Activated CD4-positive, alpha-beta T cell treated with anti-CD3 and anti-CD28 coated beads, Interleukin-2, amount 10 ng/mL, durations not matched to agents 7 days and 5 days (primary cell): ENCODE results near the gene ZFYVE16. TPM values are rescaled to one million over a fixed set of nuclear protein-coding genes. Genes with fewer than 3 reads are reported as not detected.

Experiments
- CTCF ChIA-PET: fragments of 350-600 bp; sonication (Branson Sonifier 250); formaldehyde crosslinking; loops from one replicate; lab custom pipeline; 2021; ENCODE audit warnings: antibody characterized with exemption; lab: Charles Lee
- POLR2A ChIA-PET: fragments of 350-600 bp; sonication (Branson Sonifier 250); formaldehyde crosslinking; loops from one replicate; lab custom pipeline; 2021; ENCODE audit warnings: antibody characterized with exemption; lab: Charles Lee
- DNase-seq: peaks from one replicate; pipeline ENCODE4 v3.0.0-alpha.2; 2020
- H3K27ac Mint-ChIP-seq: one replicate; pipeline ENCODE4 v1.8.0; 2021; ENCODE audit warnings: mild to moderate bottlenecking, moderate library complexity, mixed read lengths
- H3K27me3 Mint-ChIP-seq: one replicate; pipeline ENCODE4 v1.8.0; 2021; ENCODE audit warnings: mixed read lengths
- H3K36me3 Mint-ChIP-seq: one replicate; pipeline ENCODE4 v1.8.0; 2021; ENCODE audit warnings: low read depth, mixed read lengths
- H3K4me1 Mint-ChIP-seq: one replicate; pipeline ENCODE4 v1.8.0; 2021; ENCODE audit warnings: mixed read lengths
- H3K4me3 Mint-ChIP-seq: one replicate; pipeline ENCODE4 v1.8.0; 2021; ENCODE audit warnings: mild to moderate bottlenecking, moderate library complexity, mixed read lengths
- H3K9me3 Mint-ChIP-seq: one replicate; pipeline ENCODE4 v1.8.0; 2021; ENCODE audit warnings: mixed read lengths
- total RNA-seq, 2 experiments: library from RNA; stranded (reverse); gene quantifications; one replicate each; pipeline ENCODE4 v1.2.3, GENCODE V29; 2021

The ZFYVE16 gene
- total RNA-seq, 2 experiments from 2014 or later, result 9.3 to 12.3 TPM

DNA sequence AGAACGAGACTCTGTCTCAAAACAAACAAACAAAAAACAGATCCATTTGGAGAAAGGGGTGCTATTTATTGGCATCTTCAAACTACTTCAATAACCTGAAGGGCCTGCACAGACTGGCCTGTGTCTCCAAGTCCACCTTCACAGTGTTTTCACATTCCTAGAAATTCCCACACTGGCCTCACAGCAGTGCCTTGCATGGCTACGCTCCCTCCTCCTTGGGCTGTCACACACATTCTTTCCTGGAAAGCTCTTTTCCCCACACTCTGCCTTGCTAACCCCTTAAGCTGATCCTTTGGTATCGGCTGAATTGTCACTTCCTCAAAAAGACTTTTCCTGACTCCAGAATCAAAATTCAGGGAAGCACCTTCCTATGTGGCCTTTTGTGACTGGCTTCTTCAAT is 99.8 kb downstream of the ZFYVE16 start:
- Mint-ChIP-seq H3K4me1 (peaks cover 4% of the 10 kb centered on the region), H3K4me3 (no peak overlapping the region), H3K36me3 (no peaks in the 10 kb centered on the region), H3K9me3 (no peaks in the 10 kb centered on the region), H3K27me3 (no peaks in the 10 kb centered on the region), H3K27ac (no peak overlapping the region)
- POLR2A ChIA-PET, result no interaction called here
- CTCF ChIA-PET, result no interaction called here
- no peak for DNase-seq

DNA sequence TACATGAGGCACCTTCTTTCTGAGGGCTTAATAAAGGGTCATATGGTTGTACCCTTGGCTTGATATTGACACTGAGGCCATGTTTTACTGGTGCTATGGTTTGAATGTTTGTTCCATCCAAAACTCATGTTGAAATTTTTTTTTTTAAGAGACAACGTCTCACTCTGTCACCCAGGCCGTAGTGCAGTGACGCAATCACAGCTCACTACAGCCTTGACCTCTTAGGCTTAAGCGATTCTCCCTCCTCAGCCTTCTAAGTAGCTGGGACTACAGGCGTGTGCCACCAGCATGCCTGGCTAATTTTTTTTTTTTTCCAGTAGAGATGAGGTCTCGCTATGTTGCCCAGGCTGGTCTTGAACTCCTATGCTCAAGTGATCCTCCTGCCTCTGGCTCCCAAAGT is 101.0 kb downstream of the ZFYVE16 start:
- Mint-ChIP-seq H3K27me3 (no peaks in the 10 kb centered on the region), H3K4me1 (peaks cover 4% of the 10 kb centered on the region), H3K36me3 (no peaks in the 10 kb centered on the region), H3K9me3 (no peaks in the 10 kb centered on the region), H3K27ac (no peak overlapping the region), H3K4me3 (no peak overlapping the region)
- CTCF ChIA-PET, result interaction anchor here (0.6 to 1.7 kb wide), 2 partner anchors 22 to 914 kb away, joined by 3 read pairs; no protein-coding TSS in a partner anchor
- POLR2A ChIA-PET, result no interaction called here
- no peak for DNase-seq

DNA sequence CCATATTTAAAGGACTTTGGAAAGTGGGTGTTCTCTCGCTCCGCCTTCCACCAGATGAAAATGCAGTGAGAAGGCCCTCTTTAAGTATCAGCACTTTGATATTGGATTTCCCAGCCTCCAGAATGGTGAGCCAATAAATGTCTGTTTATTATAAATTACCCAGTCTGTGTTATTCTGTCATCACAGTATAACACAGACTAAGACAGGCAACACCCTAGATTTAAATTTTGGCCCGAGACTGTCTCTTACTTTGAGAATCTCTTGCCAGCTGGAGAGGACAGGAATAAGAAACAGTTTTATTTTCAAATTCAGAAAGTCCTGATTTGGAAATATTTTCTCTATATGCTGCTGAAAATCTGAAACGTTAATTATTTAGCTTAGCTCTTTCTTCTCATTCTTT is 101.5 kb downstream of the ZFYVE16 start:
- CTCF ChIA-PET, result interaction anchor here (1.7 kb wide), 1 partner anchor 22 kb away, joined by 3 read pairs; no protein-coding TSS in a partner anchor

DNA sequence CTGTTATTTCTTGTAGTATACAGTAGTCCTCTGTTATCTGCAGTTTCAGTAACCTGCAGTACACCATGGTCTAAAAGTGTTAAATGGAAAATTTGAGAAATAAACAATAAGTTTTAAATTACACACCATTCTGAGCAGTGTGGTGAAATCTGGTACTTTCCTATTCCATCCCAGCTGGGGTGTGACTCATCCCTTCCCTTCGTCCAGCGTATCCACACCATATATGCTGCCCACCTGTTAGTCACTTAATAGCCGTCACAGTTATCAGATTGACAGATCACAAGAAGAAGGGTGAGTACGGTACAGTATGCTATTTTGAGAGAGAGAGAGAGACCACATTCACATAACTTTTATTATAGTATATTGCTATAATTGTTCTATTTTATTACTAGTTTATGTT is 109.0 kb downstream of the ZFYVE16 start:
- Mint-ChIP-seq H3K4me1 (no peaks in the 10 kb centered on the region), H3K9me3 (no peaks in the 10 kb centered on the region), H3K4me3 (no peak overlapping the region), H3K27ac (no peak overlapping the region), H3K27me3 (no peaks in the 10 kb centered on the region), H3K36me3 (no peaks in the 10 kb centered on the region)
- CTCF ChIA-PET, result no interaction called here
- POLR2A ChIA-PET, result no interaction called here
- no peak for DNase-seq

More for the DNA sequence above, 101.5 kb downstream of the ZFYVE16 start:
- H3K4me3 Mint-ChIP-seq, result no peak overlapping the region
- no peaks in the 10 kb centered on the region for H3K36me3 Mint-ChIP-seq
- no peak for DNase-seq
- no peaks in the 10 kb centered on the region for H3K4me1 Mint-ChIP-seq
- POLR2A ChIA-PET, result no interaction called here
- H3K9me3 Mint-ChIP-seq, result no peaks in the 10 kb centered on the region
- no peak overlapping the region for H3K27ac Mint-ChIP-seq
- no peaks in the 10 kb centered on the region for H3K27me3 Mint-ChIP-seq

Other genes with a start within 250 kb of the ZFYVE16 start
- 10 to 100 TPM; 85.7 to 88.8 TPM for gene SERINC5, start 152.0 kb upstream of the ZFYVE16 start, total RNA-seq
- not detected for gene SPZ1, start 88.1 kb upstream of the ZFYVE16 start, total RNA-seq
- gene FAM151B, start 80.0 kb downstream of the ZFYVE16 start, total RNA-seq, result under 1 TPM; 0.15 to 0.52 TPM
- not detected for gene ANKRD34B, start 162.2 kb downstream of the ZFYVE16 start, total RNA-seq
- gene MSH3, start 246.6 kb downstream of the ZFYVE16 start, total RNA-seq, result 10 to 100 TPM; 23.2 to 25.4 TPM
- 10 to 100 TPM; 83.4 to 90.6 TPM for gene DHFR, start 246.9 kb downstream of the ZFYVE16 start, total RNA-seq